Measurements from ENCODE around the gene GLE1.
"Not testable (repeated sequence)": the region's sequence is repeated elsewhere in the genome, so short reads cannot be mapped to it uniquely, and the experiment has no call there.

The GLE1 gene

GRCh38 chr9:128495804-128496417, 8.6 kb upstream of the GLE1 start:
- no peak for DNase-seq (ENCODE audit: low read depth in 1 of 2, low spot score in 1 of 2)

- no peak for DNase-seq (ENCODE audit: low read depth in 1 of 2, low spot score in 1 of 2)
Measured at GRCh38 chr9:128497824-128498610, 6.5 kb upstream of the GLE1 start.

DNA sequence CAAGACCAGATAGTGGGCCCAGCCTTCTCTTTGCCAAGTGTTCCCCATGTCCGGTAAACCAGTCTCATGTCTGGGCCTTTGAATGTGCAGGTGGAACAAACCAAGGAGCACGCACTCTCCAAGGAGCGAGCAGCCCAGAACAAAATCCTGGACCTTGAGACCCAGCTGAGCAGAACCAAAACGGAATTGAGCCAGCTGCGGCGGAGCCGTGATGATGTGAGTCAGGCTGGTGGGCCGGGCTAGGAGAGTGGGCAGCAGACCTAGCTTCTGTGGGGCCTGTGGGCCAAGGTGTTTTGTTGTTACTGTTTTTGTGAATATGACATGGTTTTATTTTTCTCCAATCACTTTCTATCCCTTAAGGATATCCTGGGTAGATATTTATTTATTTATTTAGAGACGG, 5.6 kb upstream of the GLE1 start:
- DNase-seq (ENCODE audit: low read depth in 1 of 2, low spot score in 1 of 2) = no peak

GRCh38 chr9:128499920-128500319, 4.6 kb upstream of the GLE1 start:
- no peak for DNase-seq (ENCODE audit: low read depth in 1 of 2, low spot score in 1 of 2)

DNA sequence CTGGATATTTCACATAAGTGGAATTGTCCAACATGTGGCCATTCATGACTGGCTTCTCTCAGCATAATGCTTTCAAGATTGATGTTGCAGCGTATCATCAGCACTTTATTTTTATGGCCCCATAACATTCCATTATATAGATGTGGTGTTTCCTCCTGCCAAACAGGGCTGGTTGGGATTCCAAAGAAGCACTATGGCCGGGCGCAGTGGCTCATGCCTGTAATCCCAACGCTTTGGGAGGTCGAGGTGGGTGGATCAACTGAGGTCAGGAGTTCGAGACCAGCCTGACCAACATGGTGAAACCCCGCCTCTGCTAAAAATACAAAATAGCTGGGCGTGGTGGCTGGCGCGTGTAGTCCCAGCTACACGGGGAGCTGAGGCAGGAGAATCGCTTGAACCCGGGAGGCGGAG, 1.1 kb upstream of the GLE1 start:
- DNase-seq (ENCODE audit: low read depth in 1 of 2, low spot score in 1 of 2) = not testable (repeated sequence)

- no peak for DNase-seq (ENCODE audit: low read depth in 1 of 2, low spot score in 1 of 2)
Measured at GRCh38 chr9:128503870-128504269, 649 bp upstream of the GLE1 start.

DNA sequence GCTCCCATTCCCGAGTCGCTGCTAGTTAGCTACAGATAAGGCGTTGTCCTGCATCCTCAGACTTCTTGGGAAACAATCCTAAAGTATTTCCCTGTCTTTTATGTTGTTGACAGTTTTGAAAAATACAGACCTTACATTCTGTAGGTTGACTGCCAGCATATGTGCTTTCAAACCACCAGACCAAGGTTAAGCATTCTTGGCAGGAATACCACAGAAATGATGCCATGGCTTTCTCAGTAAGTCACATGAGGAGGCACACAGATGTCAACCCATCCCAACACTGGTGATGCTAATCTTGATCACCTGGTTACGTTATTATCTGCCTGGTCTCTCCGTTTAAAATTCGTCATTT, 871 bp downstream of the GLE1 start:
- no peak for DNase-seq (ENCODE audit: low read depth in 1 of 2, low spot score in 1 of 2)

- DNase-seq (ENCODE audit: low read depth in 1 of 2, low spot score in 1 of 2) = not testable (repeated sequence)
Measured at GRCh38 chr9:128505906-128506305, 1.4 kb downstream of the GLE1 start.

- no peak for DNase-seq (ENCODE audit: low read depth in 1 of 2, low spot score in 1 of 2)
Measured at GRCh38 chr9:128512820-128513219, 8.3 kb downstream of the GLE1 start.

DNA sequence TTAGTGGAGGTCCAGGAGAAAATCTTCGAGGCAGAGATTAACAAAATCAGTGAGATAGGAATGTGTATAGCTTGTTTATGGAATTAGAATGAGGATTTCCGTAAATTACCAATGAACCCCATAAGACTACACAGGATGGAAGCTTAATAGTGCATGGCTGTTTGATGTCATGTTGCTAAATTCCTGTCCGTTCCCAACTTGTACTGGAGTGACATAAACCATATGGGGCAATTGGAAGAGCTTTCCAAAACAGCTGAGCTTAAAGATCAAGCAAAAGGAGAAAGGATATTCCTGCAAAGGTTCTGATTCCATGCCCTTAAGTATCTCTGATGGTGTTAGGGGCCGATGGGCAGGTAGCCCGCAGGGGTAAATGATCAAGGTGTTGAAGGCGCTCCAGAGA, 17.4 kb downstream of the GLE1 start:
- no peak for DNase-seq (ENCODE audit: low read depth in 1 of 2, low spot score in 1 of 2)

- DNase-seq (ENCODE audit: low read depth in 1 of 2, low spot score in 1 of 2) = no peak
Measured at GRCh38 chr9:128523199-128523925, 18.8 kb downstream of the GLE1 start.

- no peak for DNase-seq (ENCODE audit: low read depth in 1 of 2, low spot score in 1 of 2)
Measured at GRCh38 chr9:128526720-128527119, 22.2 kb downstream of the GLE1 start.

DNA sequence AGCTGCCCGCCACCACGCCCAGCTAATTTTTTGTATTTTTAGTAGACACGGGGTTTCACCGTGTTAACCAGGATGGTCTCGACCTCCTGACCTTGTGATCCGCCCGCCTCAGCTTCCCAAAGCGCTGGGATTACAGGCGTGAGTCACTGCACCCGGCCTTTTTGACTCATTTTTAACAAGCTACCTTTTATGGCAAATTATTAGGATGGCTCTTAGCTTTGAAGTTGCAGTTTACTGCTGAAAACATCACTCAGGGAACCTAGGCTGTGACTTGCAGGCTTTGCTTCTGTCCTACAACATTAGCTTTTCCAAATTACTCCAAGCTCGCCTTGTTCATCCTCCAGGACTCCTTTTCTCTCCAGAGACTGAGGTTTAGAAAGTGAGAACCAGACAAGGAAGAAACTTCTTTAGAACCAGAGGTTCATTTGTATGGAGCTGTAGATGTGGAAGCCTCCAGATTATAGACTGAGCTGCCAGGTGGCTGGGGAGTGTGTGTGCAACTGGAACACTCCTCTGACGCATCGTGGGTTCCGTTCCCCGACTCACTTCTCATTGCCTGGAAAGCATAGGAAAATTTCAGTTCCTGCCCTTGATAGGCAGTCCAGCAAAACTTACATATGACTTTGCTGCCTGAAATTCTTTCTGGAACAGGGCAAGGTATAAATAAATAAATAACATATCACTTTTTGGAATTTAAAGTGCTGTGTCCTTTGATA, 24.1 kb downstream of the GLE1 start:
- DNase-seq (ENCODE audit: low read depth in 1 of 2, low spot score in 1 of 2) = no peak

GRCh38 chr9:128529191-128529590, 24.7 kb downstream of the GLE1 start:
- DNase-seq (ENCODE audit: low read depth in 1 of 2, low spot score in 1 of 2) = no peak

GRCh38 chr9:128532581-128532980, 28.1 kb downstream of the GLE1 start:
- DNase-seq (ENCODE audit: low read depth in 1 of 2, low spot score in 1 of 2) = no peak

DNA sequence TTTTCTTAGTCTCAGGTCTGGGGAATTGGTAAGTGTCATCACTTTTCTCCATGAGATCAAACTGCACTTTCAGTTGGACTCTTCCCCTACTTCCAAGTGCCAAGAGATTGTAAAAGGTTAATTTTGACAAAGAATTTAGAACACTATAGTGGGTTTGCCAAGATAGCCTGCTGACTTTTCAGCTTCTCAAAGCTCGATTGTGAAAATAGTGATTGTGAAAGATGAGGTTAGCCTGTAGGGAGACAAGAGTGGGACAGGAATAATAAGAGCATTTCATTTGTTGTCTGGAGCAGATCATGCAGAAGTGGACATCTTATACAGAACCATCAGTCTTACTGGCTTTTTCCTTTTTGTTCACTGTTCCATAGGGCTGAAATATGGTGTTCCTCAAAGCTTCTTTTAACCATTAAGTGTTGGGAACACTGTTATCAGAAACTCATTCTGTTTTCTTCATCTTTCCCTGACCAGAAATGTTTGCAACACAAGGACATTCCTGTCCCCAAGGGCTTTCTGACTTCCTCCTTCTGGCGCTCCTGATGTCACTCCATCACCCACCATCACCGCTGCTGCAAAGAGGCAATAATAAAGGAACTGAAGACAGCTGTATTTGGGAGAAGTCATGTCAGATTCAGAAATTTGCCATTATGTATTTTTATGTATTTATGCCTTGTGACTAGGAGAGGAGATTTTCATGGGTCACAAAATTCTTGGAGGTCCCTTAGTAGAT, 36.3 kb downstream of the GLE1 start:
- DNase-seq (ENCODE audit: low read depth in 1 of 2, low spot score in 1 of 2) = no peak

DNA sequence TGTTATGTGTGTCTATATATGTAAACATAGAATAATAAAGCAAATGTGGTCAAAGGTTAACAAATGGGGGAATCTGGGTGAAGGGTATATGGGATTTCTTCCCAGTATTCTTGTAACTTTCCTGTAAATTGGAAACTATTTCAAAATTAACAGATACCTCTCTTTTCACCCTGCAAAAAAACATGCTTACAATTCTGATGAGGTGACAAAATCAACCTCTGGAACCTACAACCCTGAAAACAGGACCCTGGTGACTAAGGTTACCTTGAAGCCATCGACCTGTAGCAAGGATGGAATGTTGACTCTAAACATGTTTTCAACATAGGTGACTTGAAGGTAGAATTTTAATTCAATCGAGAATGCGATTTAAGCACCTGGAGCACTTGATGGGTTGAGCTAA, 42.0 kb downstream of the GLE1 start:
- no peak for DNase-seq (ENCODE audit: low read depth in 1 of 2, low spot score in 1 of 2)

DNA sequence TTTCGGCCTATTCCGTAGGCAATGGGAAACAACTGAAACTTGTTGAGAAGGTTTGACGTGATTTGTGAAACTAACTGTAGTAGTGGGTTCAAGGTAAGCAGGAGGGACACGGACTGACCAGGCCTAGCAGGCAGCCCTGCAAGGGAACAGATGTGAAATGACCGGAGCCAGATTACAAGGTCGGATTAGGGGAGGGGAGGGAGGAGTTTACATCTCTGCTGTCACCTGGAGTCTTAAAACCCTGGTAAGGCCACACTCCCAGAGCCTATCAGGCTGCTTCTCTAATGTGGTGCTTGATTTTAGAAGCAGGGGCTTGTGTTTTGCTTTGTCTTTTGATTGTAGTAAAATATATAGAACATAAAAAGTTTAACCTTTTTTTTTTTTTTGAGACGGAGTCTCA, 44.4 kb downstream of the GLE1 start:
- no peak for DNase-seq (ENCODE audit: low read depth in 1 of 2, low spot score in 1 of 2)

GRCh38 chr9:128550226-128550625, 45.7 kb downstream of the GLE1 start:
- DNase-seq (ENCODE audit: low read depth in 1 of 2, low spot score in 1 of 2) = peak in 1 of 2 donors; percentile 33

DNA sequence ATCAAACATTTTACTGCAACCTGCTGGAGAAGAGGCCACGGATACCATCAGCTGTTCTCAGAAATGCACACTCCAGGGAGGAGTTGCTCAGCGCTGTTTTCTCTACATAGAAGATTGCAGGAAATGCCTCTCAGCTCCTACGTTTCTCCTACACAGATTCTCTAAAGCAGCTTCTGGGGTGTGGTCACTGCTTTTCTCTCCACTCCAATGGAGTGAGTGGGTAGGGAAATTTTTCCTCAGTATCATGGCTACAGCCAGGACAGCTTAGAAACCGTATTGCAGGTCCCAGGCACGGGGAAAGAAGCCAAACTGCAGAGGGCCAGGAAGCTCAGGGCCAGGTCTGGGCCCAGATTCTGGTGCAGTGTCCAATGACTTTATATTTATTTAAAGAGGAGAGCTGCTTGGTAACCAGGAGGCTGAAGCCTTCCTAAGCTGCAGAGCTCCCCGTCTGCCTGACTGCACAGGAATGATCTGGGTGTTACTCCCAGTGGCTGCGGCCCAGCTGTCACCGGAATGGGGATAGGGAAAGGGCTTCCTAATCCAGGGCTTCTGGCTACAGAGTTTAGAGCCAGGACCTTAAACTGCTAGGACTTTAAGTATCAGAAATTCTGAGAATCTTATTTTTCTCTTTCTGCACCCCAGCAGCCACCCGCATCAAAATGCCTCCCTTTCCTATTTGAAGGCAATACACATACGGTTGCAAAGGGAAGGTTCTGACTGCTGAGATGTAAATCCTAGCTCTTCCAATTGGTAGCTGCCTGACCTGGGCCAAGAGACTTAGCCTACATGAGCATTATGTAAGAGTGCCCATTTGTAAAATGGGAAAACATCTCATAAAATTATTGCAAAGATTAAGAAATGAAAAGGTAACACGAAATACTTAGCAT, 46.5 kb downstream of the GLE1 start:
- no peak for DNase-seq (ENCODE audit: low read depth in 1 of 2, low spot score in 1 of 2)
